Amniotic epithelial cell (primary cell): ENCODE data around the gene PLA2G2E.
A peak's percentile ranks its signal among the peaks of the same experiment; 100 is the strongest.

ENCODE experiments used
- DNase-seq: peaks from one replicate; pipeline ENCODE4 v3.0.0-alpha.2; 2010; ENCODE audit warnings: low read depth

PLA2G2E gene

GRCh38 chr1:19927130-19927421, 3.7 kb upstream of the PLA2G2E start:
- DNase-seq: peak; percentile 12

- DNase-seq: no peak
Observed at GRCh38 chr1:19926296-19927129, 3.1 kb upstream of the PLA2G2E start.

DNA sequence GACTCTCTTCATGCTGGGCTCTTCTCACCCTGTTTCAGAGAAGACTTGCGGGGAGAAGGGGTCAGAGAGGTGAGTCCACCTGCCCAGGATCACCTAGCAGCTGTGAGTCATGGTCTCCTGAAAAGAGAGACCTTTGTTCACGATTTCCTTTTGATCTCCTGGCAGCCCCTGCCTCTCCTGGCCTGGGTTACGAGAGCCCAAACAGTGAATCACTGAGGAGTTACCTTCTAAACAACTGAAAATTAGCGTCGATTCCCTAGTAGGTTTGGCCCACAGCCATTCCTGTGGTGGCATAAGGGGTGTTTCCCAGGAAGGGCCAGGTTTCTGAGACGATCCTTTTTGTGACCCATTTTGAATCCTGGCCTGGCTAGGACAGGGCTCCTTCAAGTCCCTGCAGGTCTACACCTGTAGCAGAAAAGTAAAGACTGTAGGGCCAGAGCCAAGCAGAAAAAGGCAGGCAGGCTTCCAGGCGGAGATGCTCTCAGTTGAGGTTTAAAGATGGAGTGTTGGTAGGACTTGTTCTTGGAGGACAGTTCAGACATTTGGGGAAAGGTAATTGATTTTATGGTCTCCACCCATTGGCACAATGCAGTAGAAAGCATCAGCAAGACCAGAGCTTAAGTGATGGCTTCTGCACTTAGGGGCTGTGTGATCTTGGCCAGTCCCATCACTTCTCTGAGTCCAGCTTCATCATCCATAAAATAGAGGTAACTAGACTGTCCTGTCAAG, 2.1 kb upstream of the PLA2G2E start:
- no peak for DNase-seq

- no peak for DNase-seq
Observed at GRCh38 chr1:19923953-19924346, 533 bp upstream of the PLA2G2E start.

DNA sequence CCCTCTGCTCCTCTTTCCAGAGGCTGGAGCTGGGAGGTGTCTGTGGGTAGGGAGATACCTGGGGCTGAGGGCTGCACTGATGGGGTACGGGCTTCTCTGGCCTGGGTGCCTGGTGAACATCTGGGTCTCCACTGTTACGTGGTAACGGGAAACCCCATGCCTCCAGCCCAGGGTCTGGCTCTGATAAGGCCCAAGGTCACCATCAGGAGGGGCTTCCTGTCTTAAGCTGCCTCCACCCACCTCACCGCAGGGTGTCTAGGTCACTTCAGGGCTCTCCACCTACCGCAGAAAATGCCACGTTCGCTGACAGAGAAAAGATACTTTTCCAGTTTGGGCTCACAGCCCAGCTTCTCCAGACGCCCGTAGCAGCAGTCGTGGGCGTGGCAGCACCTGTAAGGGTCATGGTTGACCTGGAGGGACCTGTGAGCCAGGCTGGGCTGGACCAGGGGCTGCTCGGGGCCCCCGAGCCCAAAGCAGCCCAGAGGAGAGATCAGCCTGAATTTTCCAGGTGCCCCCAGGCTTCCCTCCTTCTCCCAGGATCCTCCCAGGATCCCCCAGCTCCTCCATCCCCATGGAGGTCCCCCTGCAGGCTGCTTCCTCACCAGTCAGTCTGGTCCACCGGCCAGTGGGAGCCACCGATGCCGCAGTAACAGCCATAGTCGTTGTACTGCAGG, 1.3 kb downstream of the PLA2G2E start:
- DNase-seq: no peak

DNA sequence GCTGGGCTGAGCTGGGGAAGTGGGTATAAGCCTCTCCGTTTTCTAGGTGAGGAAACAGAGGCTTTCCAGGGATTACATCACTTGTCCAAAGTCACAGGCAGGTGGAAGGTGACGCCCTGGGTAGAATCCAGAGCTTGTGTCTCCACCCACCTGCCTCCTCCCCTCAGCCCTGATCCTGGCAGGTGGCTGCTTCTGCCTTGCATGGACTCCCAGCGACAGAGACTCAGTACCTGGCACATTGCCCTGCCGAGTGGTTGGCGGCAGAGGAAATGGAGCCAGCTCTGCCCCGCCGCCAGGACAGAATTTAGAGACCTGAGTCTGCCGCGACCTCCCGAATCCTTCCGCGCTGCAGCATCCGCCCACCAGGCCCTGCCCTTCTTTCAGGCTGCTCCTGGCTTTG, 2.1 kb downstream of the PLA2G2E start:
- DNase-seq: no peak

GRCh38 chr1:19920132-19920710, 3.2 kb downstream of the PLA2G2E start:
- no peak for DNase-seq

GRCh38 chr1:19918057-19918456, 5.4 kb downstream of the PLA2G2E start:
- DNase-seq: peak; percentile 80

GRCh38 chr1:19910650-19911049, 12.8 kb downstream of the PLA2G2E start:
- DNase-seq: no peak

DNA sequence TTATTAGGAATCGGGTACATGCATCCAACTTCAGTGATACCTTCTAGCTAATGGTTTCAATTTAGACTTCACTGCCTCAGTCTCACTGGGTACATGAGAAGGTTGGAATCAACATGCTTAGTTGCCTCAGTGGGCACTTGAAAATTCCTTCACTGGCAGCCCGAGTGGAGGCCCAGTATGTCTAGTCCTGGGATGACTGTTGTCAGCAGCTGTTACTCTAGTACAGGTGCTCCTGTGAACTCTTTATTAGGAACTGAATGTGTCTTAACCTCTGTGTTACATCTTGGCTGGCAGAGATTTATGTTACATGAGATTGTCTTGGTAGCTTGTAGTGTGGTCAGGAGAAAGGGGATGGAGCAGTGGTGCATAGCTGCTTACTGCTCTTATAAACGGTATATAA, 13.4 kb downstream of the PLA2G2E start:
- no peak for DNase-seq

DNA sequence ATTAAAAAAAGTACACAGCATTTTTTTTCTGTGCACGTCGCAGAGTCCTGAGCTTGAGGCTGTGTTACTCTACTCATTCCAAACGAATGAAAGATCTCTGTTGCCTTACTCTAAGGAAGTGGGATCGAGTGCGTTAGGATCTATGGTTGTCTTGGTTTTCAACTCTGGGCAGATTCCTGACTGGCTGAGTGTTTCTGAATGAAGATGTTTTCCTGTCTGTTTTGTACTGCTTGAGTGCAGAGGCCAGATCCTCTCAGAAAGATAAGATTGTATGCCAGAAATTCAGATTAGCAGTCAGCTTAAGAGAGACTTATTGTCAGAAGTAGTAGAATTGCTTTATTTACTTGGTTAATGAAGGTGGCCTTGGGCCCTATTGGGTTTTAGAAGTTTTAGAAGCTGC, 14.0 kb downstream of the PLA2G2E start:
- DNase-seq: peak; percentile 71

DNA sequence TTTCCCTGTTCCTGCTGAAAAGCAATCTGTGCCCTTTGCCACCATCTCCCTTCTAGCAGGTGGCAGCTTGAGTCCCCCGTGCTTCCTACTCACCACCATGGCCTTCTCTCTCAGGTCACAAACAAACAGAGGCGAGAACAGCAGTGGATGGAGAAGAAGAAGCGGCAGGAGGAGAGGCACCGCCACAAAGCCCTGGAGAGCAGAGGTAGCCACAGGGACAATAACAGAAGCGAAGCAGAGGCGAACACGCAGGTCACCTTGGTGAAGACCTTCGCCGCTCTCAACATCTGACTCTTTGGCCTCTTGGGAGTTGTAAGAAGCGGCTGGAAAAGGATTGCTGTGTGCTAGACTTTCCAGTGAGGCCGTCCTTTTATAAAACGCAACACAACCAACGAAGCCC, 16.0 kb downstream of the PLA2G2E start:
- no peak for DNase-seq

DNA sequence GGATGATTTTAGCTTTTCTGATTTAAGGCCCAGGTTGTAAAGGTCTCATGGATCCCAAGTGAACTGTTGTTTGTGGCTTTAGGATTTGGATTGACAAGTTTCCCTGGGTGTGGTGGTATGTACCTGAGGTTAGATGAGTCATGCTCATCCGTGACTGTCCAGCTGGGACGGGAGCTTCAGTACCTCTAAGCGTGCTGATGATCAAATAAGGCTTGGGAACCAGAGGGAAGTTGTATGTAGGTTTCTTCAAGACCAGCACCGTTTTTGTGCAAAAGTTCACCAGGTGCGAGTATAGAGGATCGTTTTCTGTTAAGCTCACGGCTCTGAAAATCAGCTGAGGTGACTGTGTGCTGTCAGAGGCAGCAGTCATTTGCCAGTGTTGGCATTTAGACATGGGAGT, 19.8 kb downstream of the PLA2G2E start:
- DNase-seq: no peak

DNA sequence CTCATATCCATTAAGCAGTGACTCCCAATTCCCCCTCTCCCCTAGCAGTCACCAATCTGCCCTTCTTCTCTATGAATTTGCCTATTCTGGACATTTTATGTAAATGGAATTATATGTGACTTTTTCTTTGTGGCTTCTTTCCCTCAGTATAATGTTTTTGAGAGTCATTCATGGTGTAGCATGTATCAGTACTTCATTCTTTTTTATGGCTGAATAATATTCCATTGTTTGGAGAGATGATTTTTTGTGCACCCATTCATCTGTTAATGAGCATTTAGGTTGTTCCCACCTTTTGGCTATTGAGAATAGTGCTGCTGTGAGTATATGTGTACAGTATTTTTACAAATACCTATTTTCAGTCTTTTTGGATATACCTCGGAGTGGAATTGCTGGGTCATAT, 21.8 kb downstream of the PLA2G2E start:
- no peak for DNase-seq

DNA sequence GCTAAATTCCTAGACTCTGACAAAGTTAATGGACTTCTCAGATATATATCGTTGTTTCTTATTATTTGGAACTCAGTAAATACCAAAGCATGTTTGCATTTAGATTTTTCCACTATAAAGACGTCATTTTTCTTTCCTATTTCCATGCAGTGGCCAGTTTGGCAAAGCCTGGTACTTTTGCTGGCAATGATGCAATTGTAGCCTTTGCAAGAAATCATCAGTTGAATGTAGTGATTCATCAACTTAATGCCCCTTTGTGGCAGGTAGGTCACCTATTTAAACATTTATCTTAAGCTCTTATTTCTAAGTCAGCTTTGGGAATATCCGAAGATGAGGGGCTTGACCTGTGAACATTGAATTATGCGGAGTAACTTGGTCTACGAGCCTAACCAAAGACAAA, 29.2 kb downstream of the PLA2G2E start:
- peak; percentile 31 for DNase-seq

DNA sequence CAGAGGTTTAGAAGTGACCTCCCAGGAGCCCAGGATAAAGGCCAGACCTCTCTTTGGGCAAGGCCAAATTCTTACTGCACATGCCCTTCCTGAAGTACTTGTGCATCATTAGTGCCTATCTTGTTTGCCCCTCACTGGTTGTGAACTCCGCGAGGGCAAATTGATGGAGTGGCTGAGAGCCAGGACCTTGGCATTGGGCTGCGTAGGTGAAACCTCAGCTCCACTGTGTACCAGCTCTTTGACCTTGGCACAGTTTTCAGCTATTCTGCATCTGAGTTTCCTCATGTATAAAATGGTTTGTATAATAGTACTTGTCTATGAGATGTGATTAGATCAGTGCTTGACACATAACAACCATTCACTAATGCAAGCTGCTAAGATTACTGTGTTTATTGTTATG, 29.7 kb downstream of the PLA2G2E start:
- DNase-seq: no peak

- DNase-seq: peak; percentile 43
Observed at GRCh38 chr1:19892628-19893168, 30.7 kb downstream of the PLA2G2E start.

- no peak for DNase-seq
Observed at GRCh38 chr1:19892129-19892528, 31.3 kb downstream of the PLA2G2E start.

DNA sequence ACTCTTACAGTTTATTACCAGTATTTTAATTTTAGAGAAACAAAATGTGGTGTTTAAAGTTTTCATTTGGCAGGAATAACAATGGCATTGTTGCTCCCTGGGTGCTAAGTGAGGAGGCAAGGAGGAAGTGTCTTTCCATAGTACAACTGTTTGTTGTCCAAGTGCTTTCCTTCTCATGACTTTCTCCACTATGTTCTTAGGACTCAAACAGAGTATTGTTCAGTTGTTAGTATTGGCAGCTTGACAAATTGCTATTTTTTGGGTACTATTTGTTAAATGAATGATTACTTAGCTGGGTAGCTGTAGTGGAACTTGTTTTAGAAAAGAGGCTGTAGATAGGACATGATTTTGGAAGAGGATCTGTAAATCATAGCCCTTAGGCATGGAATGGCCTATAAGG, 33.8 kb downstream of the PLA2G2E start:
- no peak for DNase-seq

DNA sequence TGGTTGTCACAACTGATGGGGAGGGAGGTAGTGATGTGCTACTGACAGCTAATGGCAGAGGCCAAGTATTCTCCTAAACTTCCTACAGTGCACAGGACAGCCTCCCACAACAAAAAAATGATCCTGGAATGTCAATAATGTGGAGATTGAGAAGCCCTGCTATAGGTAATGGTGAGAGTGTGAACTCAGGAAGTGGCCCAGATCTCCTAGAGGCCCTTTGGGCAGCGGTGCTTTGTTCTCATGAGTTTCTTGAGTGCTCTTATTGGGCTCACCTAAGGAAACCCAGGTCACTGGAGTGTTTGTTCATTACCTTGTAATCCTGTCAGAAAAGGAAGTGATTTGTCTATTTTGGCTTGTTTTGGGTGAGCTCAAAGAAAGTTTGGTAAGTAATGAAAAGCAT, 35.3 kb downstream of the PLA2G2E start:
- DNase-seq: no peak

DNA sequence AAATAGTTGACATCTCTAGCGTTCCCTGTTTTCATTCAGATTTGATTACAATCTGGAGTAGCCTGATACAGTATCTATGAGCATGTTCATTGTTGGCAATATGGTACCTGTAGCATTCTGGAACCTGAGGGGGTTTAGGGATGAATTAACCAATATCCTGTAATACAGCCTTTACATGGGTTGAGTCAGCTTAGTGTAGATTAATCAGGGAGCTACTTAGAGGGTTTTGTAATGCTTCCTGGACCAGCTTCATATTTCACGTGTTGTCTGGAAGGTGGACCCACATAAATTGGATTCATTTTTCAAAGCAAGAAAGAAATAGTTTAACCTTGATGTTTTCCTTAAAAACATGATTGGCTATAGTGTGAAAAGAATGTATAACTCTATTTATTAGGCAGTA, 37.6 kb downstream of the PLA2G2E start:
- DNase-seq: peak; percentile 60

DNA sequence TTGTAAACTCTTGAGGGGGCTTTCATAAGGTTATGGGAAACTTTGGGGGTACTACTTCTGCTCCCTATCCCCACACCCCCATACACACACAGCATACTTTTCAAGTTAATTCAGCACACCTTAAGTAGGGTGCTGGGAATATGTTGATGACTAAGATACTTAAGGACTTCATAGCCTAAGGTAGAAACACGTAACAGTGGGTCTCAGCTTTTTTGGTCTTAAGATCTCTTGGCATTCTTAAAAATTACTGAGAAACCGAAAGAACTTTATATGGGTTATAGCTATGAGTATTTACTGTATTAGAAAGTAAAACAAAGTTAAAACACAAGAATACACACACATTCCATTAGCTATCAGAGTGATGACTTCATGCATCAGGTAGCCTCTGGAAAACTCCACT, 39.1 kb downstream of the PLA2G2E start:
- no peak for DNase-seq
